K562 (cell line): Measurements from ENCODE around the gene C10orf90. TPM values are rescaled to one million over a fixed set of nuclear protein-coding genes. Genes with fewer than 3 reads are reported as not detected.

Source experiments
- ATAC-seq: fragments of 200-7000 bp; cut with Tn5 transposase; 3 replicates; pipeline ENCODE4 v1.9.1; 2020; ENCODE audit warnings: moderate library complexity
- BruUV-seq: library from RNA; stranded (reverse); fragments of 400-500 nt; replicated peaks from 2 replicates; lab custom pipeline; 2021; lab: Mats Ljungman, UMichigan
- CTCF ChIA-PET: fragments of 300-600 bp; formaldehyde crosslinking; extraction: SDS; loops from one replicate; lab custom pipeline; 2021; ENCODE audit warnings: low intra/inter-chr PET ratio; lab: Yijun Ruan, JAX
- POLR2A ChIA-PET: fragments of 300-600, 350-650 bp; sonication (Branson Sonifier 250); formaldehyde crosslinking; extraction: SDS; loops from one replicate; lab custom pipeline; 2021; ENCODE audit warnings: antibody characterized with exemption, inconsistent platforms; lab: Yijun Ruan, JAX
- DNase-seq, 4 experiments: peaks; one replicate each; pipeline versions ENCODE4 v3.0.0 to v3.0.0-alpha.2; 2011 to 2018; ENCODE audit warnings: low spot score in 3 of 4, mixed read lengths in 3 of 4; ENCODE audit errors: extremely low read depth in 1 of 4
- FAIRE-seq: peaks from 2 replicates; lab custom pipeline; 2011; peaks lifted over from hg19 to GRCh38; lab: Jason Lieb, UNC
- H2AFZ ChIP-seq: 2 replicates; pipeline ENCODE4 v1.6.0; 2011; ENCODE audit warnings: low read depth, low read length, control low read depth, inconsistent platforms
- H3K27ac ChIP-seq: fragments of 200-600 bp; 3 replicates; pipeline ENCODE4 v1.8.0; 2011; ENCODE audit warnings: low read depth, mild to moderate bottlenecking, control low read depth, inconsistent platforms, low read length, moderate library complexity, mixed read lengths; ENCODE audit errors: extremely low read depth
- H3K27me3 ChIP-seq, 2 experiments: fragments of 300-600 bp in 1 of 2; 2 replicates in 1 of 2; 3 replicates in 1 of 2; pipeline versions ENCODE4 v1.6.0 to v1.8.0; 2011; ENCODE audit warnings: inconsistent platforms in 2 of 2, low read length in 2 of 2, mild to moderate bottlenecking in 1 of 2, mixed read lengths in 1 of 2, moderate library complexity in 1 of 2; ENCODE audit not compliant: control insufficient read depth in 2 of 2, insufficient read depth in 2 of 2
- H3K36me3 ChIP-seq: fragments of 300-600 bp; 3 replicates; pipeline ENCODE4 v1.8.0; 2011; ENCODE audit warnings: mild to moderate bottlenecking, low read length, inconsistent platforms; ENCODE audit not compliant: control insufficient read depth, insufficient read depth
- H3K4me1 ChIP-seq, 2 experiments: fragments of 200-600 bp in 1 of 2; replicated peaks in 1 of 2; 2 replicates in 1 of 2; 3 replicates in 1 of 2; pipeline versions ENCODE4 v1.5.1 to v1.8.0; 2011; ENCODE audit warnings: inconsistent platforms in 2 of 2, low read length in 2 of 2, mild to moderate bottlenecking in 1 of 2, mixed read lengths in 1 of 2, moderate library complexity in 1 of 2; ENCODE audit not compliant: control insufficient read depth in 2 of 2, insufficient read depth in 2 of 2
- H3K4me2 ChIP-seq: 2 replicates; pipeline ENCODE4 v1.6.1; 2011; ENCODE audit warnings: low read length, control low read depth, inconsistent platforms, mixed read lengths; ENCODE audit not compliant: insufficient read depth
- H3K4me3 ChIP-seq: fragments of 200-600 bp; sonication (generic), shearing (Covaris generic); 2 replicates; pipeline ENCODE4 v1.5.1; 2016; ENCODE audit warnings: control low read depth, inconsistent platforms
- H3K79me2 ChIP-seq: fragments of 200-600 bp; 3 replicates; pipeline ENCODE4 v1.8.0; 2011; ENCODE audit warnings: low read length, inconsistent platforms; ENCODE audit not compliant: control insufficient read depth, insufficient read depth
- H3K9ac ChIP-seq, 2 experiments: 2 replicates each; pipeline versions ENCODE4 v1.6.0 to v1.6.1; 2011; ENCODE audit warnings: low read depth in 2 of 2, low read length in 2 of 2, control low read depth in 1 of 2, inconsistent platforms in 1 of 2, mild to moderate bottlenecking in 1 of 2, mixed read lengths in 1 of 2; ENCODE audit not compliant: insufficient read depth in 1 of 2
- H3K9me1 ChIP-seq: one replicate; pipeline ENCODE4 v1.6.0; 2011; ENCODE audit warnings: inconsistent platforms, mild to moderate bottlenecking, low read length, moderate library complexity; ENCODE audit not compliant: control insufficient read depth, insufficient read depth
- H3K9me3 ChIP-seq: replicated peaks from 2 replicates; pipeline ENCODE4 v1.5.1; 2011; ENCODE audit warnings: low read depth, low read length, inconsistent platforms; ENCODE audit not compliant: control insufficient read depth, insufficient read depth
- H4K20me1 ChIP-seq: replicated peaks from 2 replicates; pipeline ENCODE4 v1.6.1; 2011; ENCODE audit warnings: low read length, inconsistent platforms, mixed read lengths; ENCODE audit not compliant: control insufficient read depth, insufficient read depth
- BCOR ChIP-seq: fragments of 450-650 bp; IDR thresholded peaks from 2 replicates; pipeline ENCODE4 v1.6.1; 2016
- CREB3 ChIP-seq: fragments of 450-650 bp; conservative IDR thresholded peaks from 2 replicates; pipeline ENCODE4 v1.6.1; 2016; ENCODE audit warnings: missing genetic modification characterization, low read depth, mild to moderate bottlenecking, missing compliant biosample characterization, moderate library complexity
- FOXA3 ChIP-seq, 2 experiments: fragments of 450-650 bp in 1 of 2; sonication (generic) in 1 of 2; formaldehyde crosslinking; IDR thresholded peaks in 1 of 2; conservative IDR thresholded peaks in 1 of 2; 2 replicates each; pipeline versions ENCODE4 v1.4.0 to v1.8.0; 2020 to 2022; ENCODE audit warnings: mild to moderate bottlenecking in 2 of 2, missing genetic modification reagents in 1 of 2
- MIER1 ChIP-seq: fragments of 450-650 bp; IDR thresholded peaks from 2 replicates; pipeline ENCODE4 v1.6.1; 2016; ENCODE audit warnings: antibody characterized with exemption, mild to moderate bottlenecking, low read depth
- SP2 ChIP-seq: IDR thresholded peaks from 2 replicates; pipeline ENCODE4 v1.6.1; 2011; ENCODE audit warnings: mild to moderate bottlenecking, low read depth, low read length, moderate library complexity; ENCODE audit not compliant: poor library complexity, severe bottlenecking; ENCODE audit errors: extremely low read depth
- SRSF3 ChIP-seq: fragments of 200-400 bp; formaldehyde crosslinking; IDR thresholded peaks from 2 replicates; pipeline ENCODE4 v1.6.1; 2016; ENCODE audit warnings: mild to moderate bottlenecking, low read length, moderate library complexity; ENCODE audit not compliant: insufficient read depth
- TFAP4 ChIP-seq: sonication (generic); formaldehyde crosslinking; IDR thresholded peaks from 2 replicates; pipeline ENCODE4 v1.8.0; 2022; ENCODE audit warnings: missing genetic modification reagents, mild to moderate bottlenecking, moderate library complexity, borderline replicate concordance
- TSC22D4 ChIP-seq: fragments of 450-650 bp; IDR thresholded peaks from 2 replicates; pipeline ENCODE4 v1.6.1; 2016; ENCODE audit warnings: missing genetic modification characterization, missing biosample characterization, control low read depth
- VEZF1 ChIP-seq: fragments of 200-800 bp; sonication (Bioruptor generic); IDR thresholded peaks from 2 replicates; pipeline ENCODE4 v1.6.1; 2017; ENCODE audit warnings: missing genetic modification characterization, missing compliant biosample characterization
- ZFP1 ChIP-seq: fragments of 450-650 bp; formaldehyde crosslinking; IDR thresholded peaks from 2 replicates; pipeline ENCODE4 v1.4.0; 2020; ENCODE audit warnings: mild to moderate bottlenecking, mixed read lengths
- ZNF785 ChIP-seq: fragments of 250-450 bp; sonication (Bioruptor Pico); IDR thresholded peaks from 2 replicates; pipeline ENCODE4 v1.4.0; 2020; ENCODE audit warnings: mild to moderate bottlenecking
- WGBS: fragments of 100-300 bp; shearing (Covaris generic); methylation state at CpG from one replicate; pipeline ENCODE4 v1.1.6; 2016; ENCODE audit warnings: low coverage, mixed read lengths; ENCODE audit not compliant: insufficient coverage; ENCODE audit errors: missing lambda C conversion rate; 5-methylcytosine and 5-hydroxymethylcytosine counted together
- in situ Hi-C: fragments of 300-500 bp; cut with MboI; formaldehyde crosslinking; loops from 4 replicates; pipeline ENCODE4 v1.15.0; 2018; ENCODE audit warnings: inconsistent platforms, mixed read lengths
- intact Hi-C: fragments of 100-400 bp; cut with micrococcal nuclease; formaldehyde crosslinking; loops from 2 replicates; pipeline ENCODE4 v1.14.2; 2022
- polyA plus RNA-seq, 8 experiments: library from polyadenylated mRNA; depleted of rRNA in 4 of 8; stranded (reverse) in 5 of 8; unstranded in 3 of 8; fragments of >200 nt; fragmentation: Nextera tagmentation in 2 of 8; fragmentation: Illumina TruSeq in 1 of 8; extraction: Ambion mirVana in 2 of 8; extraction: Trizol in 1 of 8; gene quantifications; 2 replicates each; pipeline versions ENCODE4 v1.2.1 to v1.2.3, GENCODE V29; 2011 to 2014; ENCODE audit warnings: inconsistent platforms in 1 of 8, missing spikeins in 1 of 8
- total RNA-seq, 7 experiments: library from RNA; depleted of rRNA in 6 of 7; stranded (reverse); fragments of >200 nt in 6 of 7; fragmentation: Illumina TruSeq in 2 of 7; extraction: Trizol in 2 of 7; gene quantifications; 2 replicates each; pipeline versions ENCODE4 v1.2.1 to v1.2.3, GENCODE V29; 2011 to 2021; ENCODE audit warnings: low replicate concordance in 1 of 7
- TF ChIP-seq, protein P1 (sequence below): sonication (generic); formaldehyde crosslinking; IDR thresholded peaks from 2 replicates; pipeline ENCODE4 v1.9.0; 2022; ENCODE audit warnings: mild to moderate bottlenecking, missing genetic modification reagents

C10orf90 gene
- total and polyA plus RNA-seq, 9 of the 15 experiments (the other 6 are each of a cell fraction or from before 2014, with no cell fraction given) = not detected

- TF ChIP-seq SRSF3 (no peak), MIER1 (no peak), ZNF785 (CRISPR knock-in tag) (no peak)
These were observed 10.7 kb downstream of the C10orf90 start (continued) for GRCh38 chr10:126659750-126660149.

DNA sequence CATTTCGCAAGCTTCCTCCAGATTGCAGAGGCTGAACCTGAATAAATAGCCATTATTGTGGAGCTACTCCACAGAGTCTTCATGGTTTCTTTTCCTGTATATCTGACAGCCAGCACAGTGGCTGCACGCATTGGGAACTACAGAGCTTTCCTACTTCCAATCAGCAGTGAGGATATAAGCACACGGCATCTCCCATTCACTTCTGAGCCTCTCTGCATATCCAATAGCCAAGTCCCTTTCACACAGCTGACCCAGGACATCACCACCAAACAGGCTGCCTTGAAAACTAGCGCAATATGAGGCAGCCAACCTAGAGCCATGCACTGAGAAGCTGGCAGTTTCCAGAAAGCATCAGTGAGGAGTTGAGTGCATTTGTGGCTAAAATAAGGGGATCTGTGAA, 11.6 kb downstream of the C10orf90 start:
- intact Hi-C loops = no loop called here
- CTCF ChIA-PET = no interaction called here

More for the DNA sequence above, 11.6 kb downstream of the C10orf90 start:
- Histone ChIP-seq H3K9ac (no peak overlapping the region), H3K4me1 (no peaks in the 10 kb centered on the region), H3K36me3 (no peaks in the 10 kb centered on the region), H2AFZ (no peak overlapping the region), H3K4me3 (no peak overlapping the region)
- DNase-seq = no peak
- POLR2A ChIA-PET = no interaction called here
- 3% methylated on average over 3 of the region's 4 CpGs for WGBS
- no peak for ATAC-seq
- TF ChIP-seq BCOR (no peak), FOXA3 (CRISPR knock-in tag; conservative IDR thresholded peaks at IDR 0.05 in 1 of 2, IDR thresholded peaks at IDR 0.05 in 1 of 2) (no peak), TFAP4 (no peak), ZFP1 (CRISPR knock-in tag) (no peak), SP2 (no peak), CREB3 (tag) (no peak), VEZF1 (CRISPR knock-in tag) (no peak), TSC22D4 (no peak)
- TF ChIP-seq, protein P1, sequence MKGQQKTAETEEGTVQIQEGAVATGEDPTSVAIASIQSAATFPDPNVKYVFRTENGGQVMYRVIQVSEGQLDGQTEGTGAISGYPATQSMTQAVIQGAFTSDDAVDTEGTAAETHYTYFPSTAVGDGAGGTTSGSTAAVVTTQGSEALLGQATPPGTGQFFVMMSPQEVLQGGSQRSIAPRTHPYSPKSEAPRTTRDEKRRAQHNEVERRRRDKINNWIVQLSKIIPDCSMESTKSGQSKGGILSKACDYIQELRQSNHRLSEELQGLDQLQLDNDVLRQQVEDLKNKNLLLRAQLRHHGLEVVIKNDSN = no peak
- TF ChIP-seq, all 486 proteins: peak for 0
- no peaks in the 10 kb centered on the region; a peak in 1 of 5 replicates for H3K27me3 ChIP-seq
- no peak overlapping the region for H3K4me2 ChIP-seq
- no TSS peak for BruUV-seq
- H4K20me1 ChIP-seq = no peaks in the 10 kb centered on the region
- no peaks in the 10 kb centered on the region for H3K9me1 ChIP-seq
- no peaks in the 10 kb centered on the region for H3K79me2 ChIP-seq
- H3K27ac ChIP-seq = no peak overlapping the region
- in situ Hi-C loops = no loop called here
- no peak for FAIRE-seq
- no peaks in the 10 kb centered on the region for H3K9me3 ChIP-seq
